ENCODE data around the gene PLCB2. TPM values are rescaled to one million over a fixed set of nuclear protein-coding genes. Genes with fewer than 3 reads are reported as not detected.

PLCB2 gene
- total RNA-seq, 2 donors from 2014 or later = 4.4 to 5.3 TPM

DNA sequence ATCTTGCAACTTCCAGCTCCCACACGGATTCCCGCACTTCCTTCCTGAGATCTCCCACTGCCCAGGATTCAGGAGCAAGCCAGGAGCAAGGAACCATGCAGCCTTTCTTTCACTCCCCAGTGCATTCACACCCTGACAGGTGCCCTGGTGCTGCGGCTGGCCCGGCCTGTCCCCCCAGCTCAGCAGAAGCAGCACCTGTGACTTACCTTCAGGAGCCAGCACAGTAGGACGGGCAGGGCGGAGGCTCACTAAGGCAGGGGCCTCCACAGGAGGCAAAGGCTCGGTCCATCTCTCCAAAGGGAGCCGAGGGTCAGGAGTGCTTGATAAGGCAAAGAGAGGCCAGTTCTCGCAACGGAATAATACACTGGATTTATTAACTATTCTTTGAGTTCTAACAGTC, 29.7 kb downstream of the PLCB2 start:
- H3K4me3 Mint-ChIP-seq = no peak overlapping the region
- no peaks in the 10 kb centered on the region for H3K9me3 Mint-ChIP-seq
- 79 to 83% methylated on average over 1 to 10 of the region's 10 CpGs for WGBS, 2 experiments (ENCODE audit: insufficient coverage in 1 of 2, insufficient read length in 1 of 2)
- H3K27me3 Mint-ChIP-seq (ENCODE audit: insufficient read depth) = peaks cover 53% of the 10 kb centered on the region
- peaks cover 16% of the 10 kb centered on the region for H3K4me1 Mint-ChIP-seq
- H3K36me3 Mint-ChIP-seq (ENCODE audit: low read depth) = peaks cover 6% of the 10 kb centered on the region
- H3K9ac ChIP-seq (ENCODE audit: extremely low read depth, low read length, poor library complexity, severe bottlenecking) = no peak overlapping the region
- TF ChIP-seq, protein P1, sequence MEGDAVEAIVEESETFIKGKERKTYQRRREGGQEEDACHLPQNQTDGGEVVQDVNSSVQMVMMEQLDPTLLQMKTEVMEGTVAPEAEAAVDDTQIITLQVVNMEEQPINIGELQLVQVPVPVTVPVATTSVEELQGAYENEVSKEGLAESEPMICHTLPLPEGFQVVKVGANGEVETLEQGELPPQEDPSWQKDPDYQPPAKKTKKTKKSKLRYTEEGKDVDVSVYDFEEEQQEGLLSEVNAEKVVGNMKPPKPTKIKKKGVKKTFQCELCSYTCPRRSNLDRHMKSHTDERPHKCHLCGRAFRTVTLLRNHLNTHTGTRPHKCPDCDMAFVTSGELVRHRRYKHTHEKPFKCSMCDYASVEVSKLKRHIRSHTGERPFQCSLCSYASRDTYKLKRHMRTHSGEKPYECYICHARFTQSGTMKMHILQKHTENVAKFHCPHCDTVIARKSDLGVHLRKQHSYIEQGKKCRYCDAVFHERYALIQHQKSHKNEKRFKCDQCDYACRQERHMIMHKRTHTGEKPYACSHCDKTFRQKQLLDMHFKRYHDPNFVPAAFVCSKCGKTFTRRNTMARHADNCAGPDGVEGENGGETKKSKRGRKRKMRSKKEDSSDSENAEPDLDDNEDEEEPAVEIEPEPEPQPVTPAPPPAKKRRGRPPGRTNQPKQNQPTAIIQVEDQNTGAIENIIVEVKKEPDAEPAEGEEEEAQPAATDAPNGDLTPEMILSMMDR (conservative IDR thresholded peaks at IDR 0.05) = no peak
- no peak overlapping the region for H3K27ac Mint-ChIP-seq
- DNase-seq = no peak
- H3K9me3 ChIP-seq (ENCODE audit: control insufficient read depth, low read length) = no peaks in the 10 kb centered on the region
- peaks cover 52% of the 10 kb centered on the region for H3K27me3 ChIP-seq (ENCODE audit: control insufficient read depth, insufficient read depth, low read length, poor library complexity, severe bottlenecking)
- no peak overlapping the region for H3K27ac ChIP-seq (ENCODE audit: low read depth, low read length)
- no peak overlapping the region for H3K4me3 ChIP-seq (ENCODE audit: low read length)
- H3K36me3 ChIP-seq (ENCODE audit: control insufficient read depth, insufficient read depth, low read length) = no peaks in the 10 kb centered on the region
- H3K4me1 ChIP-seq (ENCODE audit: control insufficient read depth, insufficient read depth, low read length) = no peaks in the 10 kb centered on the region

DNA sequence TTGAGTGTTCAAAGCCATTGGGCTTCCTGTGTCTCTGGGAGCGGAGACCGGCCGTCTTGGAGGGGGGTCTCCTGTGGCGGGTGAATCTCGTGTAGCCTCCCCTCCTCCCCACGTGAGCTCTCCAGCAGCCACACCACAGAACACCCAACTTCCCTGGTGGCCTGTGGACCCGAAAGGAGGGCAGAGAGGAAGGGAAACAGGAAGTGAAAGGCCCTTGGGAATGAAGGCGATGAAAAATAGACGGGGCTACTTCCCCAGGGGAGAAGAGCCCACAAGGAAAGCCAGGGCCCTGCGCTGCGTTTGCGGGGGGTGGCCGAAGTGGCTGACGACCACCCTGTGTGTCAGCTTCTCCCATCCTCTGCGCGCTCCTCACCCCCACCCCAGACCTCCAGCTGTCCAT, 30.3 kb downstream of the PLCB2 start:
- Mint-ChIP-seq H3K9me3 (no peaks in the 10 kb centered on the region), H3K4me3 (no peak overlapping the region), H3K27me3 (ENCODE audit: insufficient read depth) (peaks cover 47% of the 10 kb centered on the region), H3K4me1 (peaks cover 16% of the 10 kb centered on the region), H3K27ac (no peak overlapping the region), H3K36me3 (ENCODE audit: low read depth) (peaks cover 8% of the 10 kb centered on the region)
- H3K9ac ChIP-seq (ENCODE audit: extremely low read depth, low read length, poor library complexity, severe bottlenecking) = no peak overlapping the region
- H3K36me3 ChIP-seq (ENCODE audit: control insufficient read depth, insufficient read depth, low read length) = no peaks in the 10 kb centered on the region
- peaks cover 47% of the 10 kb centered on the region for H3K27me3 ChIP-seq (ENCODE audit: control insufficient read depth, insufficient read depth, low read length, poor library complexity, severe bottlenecking)
- no peaks in the 10 kb centered on the region for H3K4me1 ChIP-seq (ENCODE audit: control insufficient read depth, insufficient read depth, low read length)
- H3K27ac ChIP-seq (ENCODE audit: low read depth, low read length) = no peak overlapping the region
- no peaks in the 10 kb centered on the region for H3K9me3 ChIP-seq (ENCODE audit: control insufficient read depth, low read length)
- no peak for DNase-seq
- TF ChIP-seq, protein P1 (conservative IDR thresholded peaks at IDR 0.05) = no peak
- 82% methylated on average over 6 to 16 of the region's 16 CpGs for WGBS, 2 experiments (ENCODE audit: insufficient coverage in 1 of 2, insufficient read length in 1 of 2)
- H3K4me3 ChIP-seq (ENCODE audit: low read length) = no peak overlapping the region

DNA sequence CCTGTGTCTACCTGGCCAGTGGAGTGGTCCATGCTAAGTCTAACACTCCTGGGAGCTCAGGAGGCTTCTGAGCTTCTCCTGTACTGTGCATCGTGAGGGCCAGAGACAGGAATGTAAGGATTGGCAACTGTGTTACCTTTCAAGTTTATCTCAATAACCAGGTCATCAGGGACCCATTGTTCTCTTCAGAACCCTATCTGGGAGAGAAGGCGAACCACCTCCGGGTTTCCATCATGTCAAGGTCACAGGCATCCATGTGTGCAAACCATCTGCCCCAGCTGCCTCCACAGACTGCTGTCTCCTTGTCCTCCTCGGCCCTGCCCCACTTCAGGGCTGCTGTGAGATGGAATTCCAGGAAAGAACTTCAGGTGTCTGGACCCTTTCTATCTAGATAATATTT, 30.8 kb downstream of the PLCB2 start:
- Histone ChIP-seq H3K9ac (ENCODE audit: extremely low read depth, low read length, poor library complexity, severe bottlenecking) (no peak overlapping the region), H3K27ac (ENCODE audit: low read depth, low read length) (no peak overlapping the region), H3K27me3 (ENCODE audit: control insufficient read depth, insufficient read depth, low read length, poor library complexity, severe bottlenecking) (peaks cover 41% of the 10 kb centered on the region), H3K4me1 (ENCODE audit: control insufficient read depth, insufficient read depth, low read length) (no peaks in the 10 kb centered on the region), H3K4me3 (ENCODE audit: low read length) (no peak overlapping the region), H3K9me3 (ENCODE audit: control insufficient read depth, low read length) (no peaks in the 10 kb centered on the region), H3K36me3 (ENCODE audit: control insufficient read depth, insufficient read depth, low read length) (no peaks in the 10 kb centered on the region)
- H3K36me3 Mint-ChIP-seq (ENCODE audit: low read depth) = peaks cover 10% of the 10 kb centered on the region
- TF ChIP-seq, protein P1 (conservative IDR thresholded peaks at IDR 0.05) = no peak
- no peak for DNase-seq
- no peak overlapping the region for H3K27ac Mint-ChIP-seq
- no peaks in the 10 kb centered on the region for H3K9me3 Mint-ChIP-seq
- WGBS, 2 experiments (ENCODE audit: insufficient coverage in 1 of 2, insufficient read length in 1 of 2) = 83 to 94% methylated on average over 4 of the region's 4 CpGs
- peaks cover 42% of the 10 kb centered on the region for H3K27me3 Mint-ChIP-seq (ENCODE audit: insufficient read depth)
- H3K4me3 Mint-ChIP-seq = no peak overlapping the region
- peaks cover 16% of the 10 kb centered on the region for H3K4me1 Mint-ChIP-seq
